Measurements from ENCODE around the gene RTN4IP1. TPM values are rescaled to one million over a fixed set of nuclear protein-coding genes. Genes with fewer than 3 reads are reported as not detected.

The RTN4IP1 gene
- total and polyA plus RNA-seq, 4 experiments from 2014 or later = 5.8 to 8.3 (median 7.4) TPM

GRCh38 chr6:106528521-106528920, 100.8 kb downstream of the RTN4IP1 start:
- H3K27me3 ChIP-seq (ENCODE audit: insufficient read depth, low read length) = no peaks in the 10 kb centered on the region
- Mint-ChIP-seq H3K4me3 (peak overlapping the region in 2 of 8 donors; percentile 15 to 23), H3K36me3 (peaks cover 58 to 67% of the 10 kb centered on the region in 2 donors), H3K9me3 (no peaks in the 10 kb centered on the region), H3K4me1 (peaks cover 45 to 78% (median 62%) of the 10 kb centered on the region in 4 donors), H3K27ac (peak overlapping the region in 3 of 7 donors; percentile 37 to 66 (median 65)), H3K27me3 (no peaks in the 10 kb centered on the region)
- no peak overlapping the region for H3K27ac ChIP-seq (ENCODE audit: low read depth, low read length)
- CTCF ChIA-PET (ENCODE audit: partially characterized antibody) = interaction anchor here (2.4 to 3.5 kb wide), 2 partner anchors 16 to 38 kb away, joined by 8 to 26 read pairs; no protein-coding TSS in a partner anchor
- intact Hi-C loops (cut with micrococcal nuclease) = no loop called here
- H3K36me3 ChIP-seq (ENCODE audit: insufficient read depth, low read length) = peaks cover 41% of the 10 kb centered on the region
- DNase-seq = no peak
- no peak overlapping the region for H3K4me3 ChIP-seq (ENCODE audit: low read length in 2 of 2)
- peaks cover 74% of the 10 kb centered on the region for H3K4me1 ChIP-seq (ENCODE audit: insufficient read depth, low read length)
- no peaks in the 10 kb centered on the region for H3K9me3 ChIP-seq (ENCODE audit: control insufficient read depth in 1 of 2, low read length in 2 of 2)
- POLR2A ChIA-PET (ENCODE audit: partially characterized antibody) = interaction anchor here (4.4 to 7.2 kb wide), 2 partner anchors 8 to 15 kb away, joined by 22 to 74 read pairs; no protein-coding TSS in a partner anchor

- H3K36me3 Mint-ChIP-seq = peaks cover 52 to 62% of the 10 kb centered on the region in 2 donors
- intact Hi-C loops (cut with micrococcal nuclease) = no loop called here
- no peaks in the 10 kb centered on the region for H3K27me3 Mint-ChIP-seq
- Histone ChIP-seq H3K4me3 (ENCODE audit: low read length in 2 of 2) (no peak overlapping the region), H3K27ac (ENCODE audit: low read depth, low read length) (no peak overlapping the region), H3K4me1 (ENCODE audit: insufficient read depth, low read length) (peaks cover 71% of the 10 kb centered on the region), H3K9me3 (ENCODE audit: control insufficient read depth in 1 of 2, low read length in 2 of 2) (no peaks in the 10 kb centered on the region), H3K36me3 (ENCODE audit: insufficient read depth, low read length) (peaks cover 41% of the 10 kb centered on the region), H3K27me3 (ENCODE audit: insufficient read depth, low read length) (no peaks in the 10 kb centered on the region)
- H3K27ac Mint-ChIP-seq = peak overlapping the region in 5 of 7 donors; percentile 32 to 73 (median 65)
- no peaks in the 10 kb centered on the region for H3K9me3 Mint-ChIP-seq
- peaks cover 39 to 74% (median 56%) of the 10 kb centered on the region in 4 donors for H3K4me1 Mint-ChIP-seq
- H3K4me3 Mint-ChIP-seq = peak overlapping the region in 2 of 8 donors; percentile 29 to 33
- DNase-seq = no peak
- ChIA-PET CTCF (ENCODE audit: partially characterized antibody) (interaction anchor here (8.7 kb wide), 1 partner anchor 16 kb away, joined by 170 read pairs; no protein-coding TSS in a partner anchor), POLR2A (ENCODE audit: partially characterized antibody) (interaction anchor here (4.4 to 9.7 kb wide), 4 partner anchors 7 to 17 kb away, joined by 22 to 346 read pairs (median 104); no protein-coding TSS in a partner anchor)
These were observed 101.3 kb downstream of the RTN4IP1 start for GRCh38 chr6:106527979-106528378.

GRCh38 chr6:106527117-106527516, 102.2 kb downstream of the RTN4IP1 start:
- ChIA-PET CTCF (ENCODE audit: partially characterized antibody) (interaction anchor here (0.7 to 8.7 kb wide), 3 partner anchors 12 to 28 kb away, joined by 4 to 170 read pairs (median 8); no protein-coding TSS in a partner anchor), POLR2A (ENCODE audit: partially characterized antibody) (interaction anchor here (2.2 to 9.7 kb wide), 4 partner anchors 11 to 16 kb away, joined by 10 to 346 read pairs (median 76); no protein-coding TSS in a partner anchor)
- Histone ChIP-seq H3K36me3 (ENCODE audit: insufficient read depth, low read length) (peaks cover 37% of the 10 kb centered on the region), H3K9me3 (ENCODE audit: control insufficient read depth in 1 of 2, low read length in 2 of 2) (no peaks in the 10 kb centered on the region), H3K27ac (ENCODE audit: low read depth, low read length) (no peak overlapping the region), H3K4me1 (ENCODE audit: insufficient read depth, low read length) (peaks cover 68% of the 10 kb centered on the region), H3K27me3 (ENCODE audit: insufficient read depth, low read length) (no peaks in the 10 kb centered on the region), H3K4me3 (ENCODE audit: low read length in 2 of 2) (no peak overlapping the region)
- DNase-seq = no peak
- Mint-ChIP-seq H3K27ac (peak overlapping the region in 4 of 7 donors; percentile 5 to 37 (median 18)), H3K9me3 (no peaks in the 10 kb centered on the region), H3K4me1 (peaks cover 32 to 74% (median 48%) of the 10 kb centered on the region in 4 donors), H3K4me3 (peak overlapping the region in 1 of 8 donors; percentile 9), H3K36me3 (peaks cover 44 to 57% of the 10 kb centered on the region in 2 donors), H3K27me3 (no peaks in the 10 kb centered on the region)
- intact Hi-C loops (cut with micrococcal nuclease) = no loop called here

GRCh38 chr6:106525882-106526275, 103.4 kb downstream of the RTN4IP1 start:
- CTCF ChIA-PET (ENCODE audit: partially characterized antibody) = interaction anchor here (0.8 to 8.7 kb wide), 6 partner anchors 8 to 41 kb away, joined by 3 to 170 read pairs (median 6); no protein-coding TSS in a partner anchor

GRCh38 chr6:106525107-106525881, 104.0 kb downstream of the RTN4IP1 start:
- H3K27me3 ChIP-seq (ENCODE audit: insufficient read depth, low read length) = no peaks in the 10 kb centered on the region
- peak in 4 of 5 donors; percentile 49 to 57 (median 53) for DNase-seq
- no peaks in the 10 kb centered on the region for H3K27me3 Mint-ChIP-seq
- intact Hi-C loops (cut with micrococcal nuclease) = loop anchor here (1.0 kb wide), 2 partner anchors 9 to 13 kb away; no protein-coding TSS in a partner anchor
- peak overlapping the region; percentile 86 to 96 (median 94) for H3K27ac Mint-ChIP-seq
- peak overlapping the region; percentile 79 for H3K27ac ChIP-seq (ENCODE audit: low read depth, low read length)
- H3K4me1 Mint-ChIP-seq = peaks cover 26 to 81% (median 40%) of the 10 kb centered on the region in 4 donors
- H3K4me3 Mint-ChIP-seq = peak overlapping the region; percentile 85 to 97 (median 92)
- H3K36me3 Mint-ChIP-seq = peaks cover 30 to 51% of the 10 kb centered on the region in 2 donors
- no peaks in the 10 kb centered on the region for H3K9me3 ChIP-seq (ENCODE audit: control insufficient read depth in 1 of 2, low read length in 2 of 2)
- H3K4me3 ChIP-seq (ENCODE audit: low read length in 2 of 2) = peak overlapping the region; percentile 13 to 58
- peaks cover 22% of the 10 kb centered on the region for H3K36me3 ChIP-seq (ENCODE audit: insufficient read depth, low read length)
- no peaks in the 10 kb centered on the region for H3K9me3 Mint-ChIP-seq
- peaks cover 58% of the 10 kb centered on the region for H3K4me1 ChIP-seq (ENCODE audit: insufficient read depth, low read length)
- ChIA-PET CTCF (ENCODE audit: partially characterized antibody) (interaction anchor here (0.8 to 8.7 kb wide), 8 partner anchors 9 to 41 kb away, joined by 3 to 170 read pairs (median 4); no protein-coding TSS in a partner anchor), POLR2A (ENCODE audit: partially characterized antibody) (interaction anchor here (0.8 to 9.7 kb wide), 7 partner anchors 9 to 200 kb away, joined by 3 to 346 read pairs (median 11); partner anchors contain the start of gene ATG5)

More at GRCh38 chr6:106525882-106526275, 103.4 kb downstream of the RTN4IP1 start:
- H3K27ac ChIP-seq (ENCODE audit: low read depth, low read length) = peak overlapping the region; percentile 79
- H3K4me3 ChIP-seq (ENCODE audit: low read length in 2 of 2) = no peak overlapping the region
- H3K36me3 ChIP-seq (ENCODE audit: insufficient read depth, low read length) = peaks cover 27% of the 10 kb centered on the region
- DNase-seq = peak in 1 of 5 donors; percentile 41
- POLR2A ChIA-PET (ENCODE audit: partially characterized antibody) = interaction anchor here (0.8 to 9.7 kb wide), 7 partner anchors 8 to 201 kb away, joined by 3 to 346 read pairs (median 11); partner anchors contain the start of gene ATG5
- Mint-ChIP-seq H3K36me3 (peaks cover 36 to 53% of the 10 kb centered on the region in 2 donors), H3K9me3 (no peaks in the 10 kb centered on the region), H3K4me1 (peaks cover 28 to 77% (median 39%) of the 10 kb centered on the region in 4 donors), H3K27ac (peak overlapping the region; percentile 64 to 95 (median 86)), H3K27me3 (no peaks in the 10 kb centered on the region), H3K4me3 (peak overlapping the region; percentile 6 to 97 (median 92))
- H3K9me3 ChIP-seq (ENCODE audit: control insufficient read depth in 1 of 2, low read length in 2 of 2) = no peaks in the 10 kb centered on the region
- H3K27me3 ChIP-seq (ENCODE audit: insufficient read depth, low read length) = no peaks in the 10 kb centered on the region
- peaks cover 59% of the 10 kb centered on the region for H3K4me1 ChIP-seq (ENCODE audit: insufficient read depth, low read length)
- intact Hi-C loops (cut with micrococcal nuclease) = loop anchor here (1.0 kb wide), 2 partner anchors 8 to 14 kb away; no protein-coding TSS in a partner anchor

- ChIA-PET CTCF (ENCODE audit: partially characterized antibody) (interaction anchor here (0.8 to 8.7 kb wide), 11 partner anchors 11 to 44 kb away, joined by 3 to 170 read pairs (median 5); no protein-coding TSS in a partner anchor), POLR2A (ENCODE audit: partially characterized antibody) (interaction anchor here (1.2 to 9.7 kb wide), 8 partner anchors 9 to 425 kb away, joined by 3 to 346 read pairs (median 22); no protein-coding TSS in a partner anchor)
- DNase-seq = peak in 1 of 5 donors; percentile 23
- Mint-ChIP-seq H3K27ac (peak overlapping the region; percentile 94 to 98 (median 98)), H3K4me3 (peak overlapping the region; percentile 92 to 98 (median 94)), H3K36me3 (peaks cover 10 to 36% of the 10 kb centered on the region in 2 donors), H3K4me1 (peaks cover 32 to 77% (median 43%) of the 10 kb centered on the region in 4 donors), H3K9me3 (no peaks in the 10 kb centered on the region), H3K27me3 (no peaks in the 10 kb centered on the region)
- Histone ChIP-seq H3K9me3 (ENCODE audit: control insufficient read depth in 1 of 2, low read length in 2 of 2) (no peaks in the 10 kb centered on the region), H3K4me1 (ENCODE audit: insufficient read depth, low read length) (peaks cover 67% of the 10 kb centered on the region), H3K36me3 (ENCODE audit: insufficient read depth, low read length) (peaks cover 1% of the 10 kb centered on the region), H3K4me3 (ENCODE audit: low read length in 2 of 2) (peak overlapping the region; percentile 58 to 67), H3K27ac (ENCODE audit: low read depth, low read length) (peak overlapping the region; percentile 78), H3K27me3 (ENCODE audit: insufficient read depth, low read length) (no peaks in the 10 kb centered on the region)
- intact Hi-C loops (cut with micrococcal nuclease) = loop anchor here (5.0 kb wide), 1 partner anchor 425 kb away; no protein-coding TSS in a partner anchor
These were observed 106.6 kb downstream of the RTN4IP1 start for GRCh38 chr6:106522562-106523250.

Data from CD4-positive, alpha-beta memory T cell (primary cell).